Loucy (cell line): Measurements from ENCODE around the gene ADAMTS13.

Source experiments
- H2AFZ ChIP-seq: fragments of 200-600 bp; sonication (generic); 2 replicates; pipeline ENCODE4 v1.6.0; 2016; ENCODE audit warnings: antibody characterized with exemption, mild to moderate bottlenecking, low read length, moderate library complexity
- H3F3A ChIP-seq: fragments of 200-600 bp; 2 replicates; pipeline ENCODE4 v1.6.0; 2016; ENCODE audit warnings: antibody characterized with exemption, low read depth, mild to moderate bottlenecking
- H3K27me3 ChIP-seq: fragments of 200-600 bp; sonication (generic); 2 replicates; pipeline ENCODE4 v1.6.1; 2014; ENCODE audit warnings: low read length, mild to moderate bottlenecking; ENCODE audit not compliant: insufficient read depth, poor library complexity, severe bottlenecking
- H3K36me3 ChIP-seq: fragments of 200-600 bp; sonication (generic); 2 replicates; pipeline ENCODE4 v1.6.1; 2016; ENCODE audit warnings: low read length; ENCODE audit not compliant: insufficient read depth
- H3K4me1 ChIP-seq: fragments of 200-600 bp; sonication (generic); 2 replicates; pipeline ENCODE4 v1.5.1; 2014; ENCODE audit warnings: low read length, mild to moderate bottlenecking; ENCODE audit not compliant: insufficient read depth, poor library complexity, severe bottlenecking
- H3K4me2 ChIP-seq: fragments of 200-600 bp; sonication (generic); 2 replicates; pipeline ENCODE4 v1.6.0; 2014; ENCODE audit warnings: antibody characterized with exemption, low read length, low read depth, mild to moderate bottlenecking; ENCODE audit not compliant: poor library complexity, severe bottlenecking
- H3K4me3 ChIP-seq: fragments of 200-600 bp; sonication (generic); 2 replicates; pipeline ENCODE4 v1.5.1; 2014; ENCODE audit warnings: low read length, mild to moderate bottlenecking, mixed read lengths; ENCODE audit not compliant: poor library complexity, severe bottlenecking
- H3K79me2 ChIP-seq: fragments of 200-600 bp; sonication (generic); 2 replicates; pipeline ENCODE4 v1.6.1; 2014; ENCODE audit warnings: low read length; ENCODE audit not compliant: insufficient read depth
- H3K9ac ChIP-seq: fragments of 200-600 bp; sonication (generic); 2 replicates; pipeline ENCODE4 v1.6.0; 2014; ENCODE audit warnings: mild to moderate bottlenecking, low read depth, low read length, moderate library complexity; ENCODE audit not compliant: poor library complexity, severe bottlenecking
- H3K9me2 ChIP-seq: fragments of 200-600 bp; sonication (generic); replicated peaks from 2 replicates; pipeline ENCODE4 v1.6.1; 2016; ENCODE audit warnings: low read depth, low read length, mixed read lengths
- H3K9me3 ChIP-seq: fragments of 200-600 bp; sonication (generic); 2 replicates; pipeline ENCODE4 v1.6.1; 2014; ENCODE audit warnings: mild to moderate bottlenecking, antibody characterized with exemption, low read length, low read depth; ENCODE audit not compliant: insufficient read depth
- H4K20me1 ChIP-seq: fragments of 200-600 bp; sonication (generic); 2 replicates; pipeline ENCODE4 v1.6.0; 2014; ENCODE audit warnings: antibody characterized with exemption, low read length, mild to moderate bottlenecking; ENCODE audit not compliant: insufficient read depth, poor library complexity, severe bottlenecking
- CTCF ChIP-seq: fragments of 200-600 bp; sonication (generic); conservative IDR thresholded peaks from 2 replicates; pipeline ENCODE4 v1.5.1; 2014; ENCODE audit warnings: mild to moderate bottlenecking, antibody characterized with exemption, low read length
- EZH2phosphoT487 ChIP-seq: fragments of 200-600 bp; IDR thresholded peaks from 2 replicates; pipeline ENCODE4 v1.6.1; 2018; ENCODE audit warnings: antibody characterized with exemption, mild to moderate bottlenecking, moderate library complexity, borderline replicate concordance

The ADAMTS13 gene

DNA sequence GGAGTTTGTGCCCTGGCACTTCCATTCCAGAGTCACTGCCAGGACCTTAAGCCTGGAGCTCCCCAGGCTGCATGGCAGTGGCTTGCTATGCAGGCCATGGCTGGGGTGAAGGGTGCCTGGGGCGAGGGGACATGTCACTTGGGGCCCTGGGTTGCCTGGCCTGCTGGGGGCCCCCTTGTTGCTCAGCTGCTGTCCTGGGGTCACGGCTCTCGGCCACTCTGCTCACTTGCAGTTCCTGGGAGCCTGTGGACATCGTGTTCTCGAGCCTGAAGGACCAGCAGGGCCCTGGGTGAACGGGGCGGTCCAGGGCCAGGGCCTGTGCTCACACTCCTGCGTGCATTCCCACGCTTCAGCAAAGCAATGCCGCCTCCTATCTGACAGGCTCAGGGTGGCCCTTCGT is 71.3 kb downstream of the ADAMTS13 start:
- no peak overlapping the region for H3K4me2 ChIP-seq
- no peaks in the 10 kb centered on the region for H3F3A ChIP-seq
- H3K27me3 ChIP-seq = no peaks in the 10 kb centered on the region
- no peak overlapping the region for H3K9ac ChIP-seq
- no peak overlapping the region for H3K4me3 ChIP-seq
- H3K36me3 ChIP-seq = no peaks in the 10 kb centered on the region
- no peaks in the 10 kb centered on the region for H3K79me2 ChIP-seq
- no peaks in the 10 kb centered on the region for H3K9me2 ChIP-seq
- H3K4me1 ChIP-seq = no peaks in the 10 kb centered on the region
- TF ChIP-seq CTCF (no peak), EZH2phosphoT487 (no peak)
- no peak overlapping the region for H2AFZ ChIP-seq
- no peaks in the 10 kb centered on the region for H4K20me1 ChIP-seq
- H3K9me3 ChIP-seq = no peaks in the 10 kb centered on the region

GRCh38 chr9:133493845-133494540 is 71.8 kb downstream of the ADAMTS13 start:
- H3K27me3 ChIP-seq = no peaks in the 10 kb centered on the region

DNA sequence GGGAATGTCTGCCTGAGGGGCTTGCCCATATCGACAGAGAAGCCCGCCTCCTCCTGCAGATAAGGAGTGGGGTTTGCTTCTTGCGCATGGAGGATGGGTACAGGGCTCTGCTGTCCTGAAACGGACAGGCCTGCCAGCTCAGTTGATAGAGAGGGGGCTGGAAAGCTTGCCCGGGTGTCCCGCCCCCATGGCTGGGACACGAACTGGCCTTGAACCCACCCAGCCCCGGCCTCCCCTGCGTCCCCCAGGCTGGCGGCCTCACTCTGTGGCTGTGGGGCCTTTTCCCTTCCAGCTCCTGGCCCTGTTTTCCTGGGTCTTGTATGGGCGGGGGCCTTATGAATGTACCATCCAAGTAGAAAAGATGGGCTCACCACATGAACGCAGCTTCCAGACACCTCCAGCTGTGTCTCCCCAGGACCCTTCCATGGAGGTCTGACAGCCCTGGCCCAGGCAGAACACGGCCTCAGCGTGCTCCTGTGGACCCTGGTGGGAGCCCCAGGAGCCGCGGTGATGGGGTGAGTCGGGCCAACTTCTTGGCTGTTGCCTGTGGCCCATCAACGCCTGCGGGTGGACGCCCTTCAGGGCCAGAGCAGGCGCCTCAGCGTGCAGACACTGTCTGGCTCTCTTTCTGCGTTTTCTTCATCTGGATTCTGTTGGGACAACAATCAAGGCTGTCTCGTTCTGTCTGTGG is 72.6 kb downstream of the ADAMTS13 start:
- H3K9ac ChIP-seq = no peak overlapping the region
- TF ChIP-seq EZH2phosphoT487 = no peak
- no peak for TF ChIP-seq CTCF
- H3K27me3 ChIP-seq = no peaks in the 10 kb centered on the region

More at GRCh38 chr9:133493845-133494540, 71.8 kb downstream of the ADAMTS13 start:
- H3K9me3 ChIP-seq = no peaks in the 10 kb centered on the region
- no peaks in the 10 kb centered on the region for H3K36me3 ChIP-seq
- no peaks in the 10 kb centered on the region for H3K79me2 ChIP-seq
- no peak overlapping the region for H3K4me2 ChIP-seq
- no peaks in the 10 kb centered on the region for H4K20me1 ChIP-seq
- H3F3A ChIP-seq = no peaks in the 10 kb centered on the region
- no peaks in the 10 kb centered on the region for H3K4me1 ChIP-seq
- no peak overlapping the region for H3K9ac ChIP-seq
- no peak overlapping the region for H2AFZ ChIP-seq
- TF ChIP-seq CTCF (no peak), EZH2phosphoT487 (no peak)
- no peaks in the 10 kb centered on the region for H3K9me2 ChIP-seq
- no peak overlapping the region for H3K4me3 ChIP-seq

More for the DNA sequence above, 72.6 kb downstream of the ADAMTS13 start:
- no peaks in the 10 kb centered on the region for H4K20me1 ChIP-seq
- no peak overlapping the region for H2AFZ ChIP-seq
- no peaks in the 10 kb centered on the region for H3F3A ChIP-seq
- H3K9me3 ChIP-seq = no peaks in the 10 kb centered on the region
- H3K36me3 ChIP-seq = no peaks in the 10 kb centered on the region
- no peak overlapping the region for H3K4me2 ChIP-seq
- no peak overlapping the region for H3K4me3 ChIP-seq
- H3K4me1 ChIP-seq = no peaks in the 10 kb centered on the region
- no peaks in the 10 kb centered on the region for H3K79me2 ChIP-seq
- no peaks in the 10 kb centered on the region for H3K9me2 ChIP-seq
